Stimulated activated CD4-positive, alpha-beta T cell treated with anti-CD3 and anti-CD28 coated beads, TNF-alpha, amount 100 ng/mL, for 48 hours (primary cell): ENCODE data around the gene PIP5K1C.

Source experiments
- DNase-seq, 3 donors: peaks; one replicate each; pipeline ENCODE4 v3.0.0-alpha.2; 2020; ENCODE audit warnings: low read depth in 3 of 3

The PIP5K1C gene

DNA sequence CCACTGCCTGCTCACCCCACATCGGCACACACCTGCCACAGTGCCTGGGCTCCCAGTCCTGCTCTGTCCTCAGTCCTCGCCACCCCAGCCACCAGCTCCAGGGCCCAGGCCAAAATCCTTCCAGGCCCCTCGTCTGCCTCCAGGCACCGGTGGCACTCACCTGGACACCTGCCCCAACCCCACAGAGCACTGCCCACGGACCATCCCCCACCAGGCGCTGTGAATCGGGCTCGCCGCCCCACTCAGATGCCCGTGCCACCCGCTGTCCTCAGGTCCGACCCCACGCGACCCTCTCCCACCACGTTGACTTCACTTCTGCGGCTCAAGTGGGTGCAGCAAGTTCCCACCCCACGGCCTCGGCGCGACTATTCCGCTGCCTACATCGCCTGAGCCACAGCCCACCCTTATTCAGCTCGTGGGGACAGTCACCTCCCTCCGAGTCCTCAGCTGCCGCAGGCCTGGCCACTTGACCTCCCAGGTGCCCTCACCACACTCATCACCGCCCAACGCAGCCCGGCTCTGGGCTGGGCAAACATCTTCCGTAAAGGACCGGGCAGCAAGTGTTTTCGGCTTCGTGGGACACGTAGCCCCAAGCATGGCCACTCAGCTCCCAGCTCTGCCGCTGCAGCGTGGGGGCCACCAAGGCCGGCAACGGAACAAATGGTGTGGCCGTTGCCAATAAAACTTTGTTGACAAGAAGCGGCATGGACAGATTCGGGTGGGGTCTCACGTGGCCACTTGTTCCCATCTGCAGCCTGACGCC, 5.7 kb downstream of the PIP5K1C start:
- DNase-seq, result no peak

DNA sequence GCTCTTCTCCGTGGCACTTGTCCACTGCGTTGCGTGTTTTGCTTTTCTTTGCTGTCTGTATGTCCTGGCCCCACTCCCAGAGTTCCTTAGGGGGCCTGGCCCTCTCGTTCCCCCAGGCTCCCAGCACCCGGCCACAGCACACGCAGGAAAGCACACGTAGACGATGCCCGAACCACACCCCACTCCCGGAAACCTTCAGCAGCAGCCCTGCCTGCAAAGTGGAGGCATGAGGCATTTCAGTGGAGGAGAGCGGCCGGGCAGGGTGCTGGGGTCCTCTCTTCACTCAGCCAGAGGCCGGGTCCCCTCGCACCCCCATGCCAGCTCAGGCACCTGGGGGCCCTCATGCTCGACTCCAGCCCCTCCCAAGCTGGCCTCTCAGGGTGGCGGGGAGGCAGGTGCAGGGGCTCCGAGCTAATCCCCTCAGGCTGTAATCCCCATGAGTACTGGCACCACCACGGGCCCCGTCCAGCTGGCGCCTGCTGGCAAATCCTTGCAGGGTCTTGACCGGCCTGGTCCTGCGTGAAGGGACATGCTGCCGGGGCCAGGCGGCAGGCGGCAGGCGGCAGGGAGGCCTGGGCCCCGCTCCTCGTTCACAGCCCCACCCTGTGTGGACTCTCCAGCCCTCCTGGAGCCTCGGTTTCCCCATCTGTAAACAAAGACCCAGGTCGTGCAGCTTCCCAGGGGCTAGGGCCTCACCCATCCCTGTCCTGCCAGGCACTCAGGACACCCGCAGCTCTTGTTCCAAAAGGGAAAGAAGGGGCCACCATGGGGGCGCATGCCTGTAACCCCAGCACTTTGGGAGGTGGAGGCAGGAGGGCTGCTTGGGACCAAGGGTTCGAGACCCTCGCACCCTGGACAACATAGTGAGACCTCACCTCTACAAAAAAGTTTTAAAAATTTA, 7.0 kb downstream of the PIP5K1C start:
- no peak for DNase-seq

DNA sequence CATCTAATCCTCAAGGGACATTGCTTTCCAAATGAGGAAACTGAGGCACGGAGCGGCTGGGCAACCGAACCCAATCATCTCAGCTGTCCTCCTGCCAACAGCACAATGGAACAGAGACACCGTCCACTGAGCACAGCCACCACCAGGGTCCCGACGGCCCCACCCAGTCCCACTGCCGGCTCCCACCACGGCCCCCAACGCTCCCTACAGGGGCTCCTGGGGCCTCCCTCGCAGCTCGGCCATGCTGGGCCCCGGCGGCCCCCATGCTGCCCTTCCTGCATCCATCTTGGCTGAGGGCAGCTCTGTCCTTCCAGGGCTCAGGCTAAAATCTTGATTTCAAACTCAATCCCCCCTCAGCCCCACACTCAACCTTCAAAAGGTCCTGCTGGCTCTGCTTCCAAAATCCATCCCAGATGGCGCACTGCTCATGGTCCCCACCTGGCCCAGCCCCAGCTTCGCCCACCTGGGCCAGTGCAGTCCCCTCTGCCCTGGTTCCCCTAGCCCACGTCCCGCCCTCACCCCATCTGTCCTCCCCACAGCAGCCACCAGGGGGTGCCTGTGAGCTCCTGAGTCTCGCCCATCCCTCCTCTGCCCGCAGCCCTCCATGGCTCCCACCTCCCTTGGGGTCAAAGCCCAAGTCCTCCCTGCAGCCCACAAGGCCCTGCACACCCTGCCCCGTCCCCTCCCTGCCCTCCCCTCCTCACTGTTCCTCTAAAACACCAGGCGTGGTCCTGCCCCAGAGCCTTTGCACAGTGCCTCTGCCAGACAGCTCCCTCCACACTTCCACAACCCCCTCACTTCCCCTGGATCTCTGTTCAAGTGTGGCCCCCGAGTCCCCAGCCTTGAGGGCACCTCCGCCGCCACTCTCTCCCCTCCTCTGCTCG, 7.9 kb downstream of the PIP5K1C start:
- DNase-seq, result no peak

DNA sequence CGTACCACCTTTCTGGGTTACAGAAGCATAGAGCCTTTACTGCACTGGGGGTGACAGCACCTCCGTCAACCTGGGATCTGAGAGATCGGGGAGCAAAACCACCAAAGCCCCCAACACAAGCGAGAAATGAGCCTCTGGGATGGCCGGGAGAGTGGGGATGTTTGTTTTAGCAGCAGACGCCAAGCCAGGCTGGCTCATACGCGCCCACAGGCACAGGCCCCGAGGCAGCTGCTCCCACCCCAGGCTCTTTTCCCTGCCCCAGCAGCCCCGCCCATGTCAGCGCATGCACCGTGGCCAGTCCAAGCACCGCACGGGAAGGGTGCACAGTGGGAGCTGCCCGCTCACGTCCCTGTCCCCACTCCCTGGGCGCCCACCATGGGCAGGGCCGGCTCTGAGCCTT, 8.5 kb downstream of the PIP5K1C start:
- no peak for DNase-seq

DNA sequence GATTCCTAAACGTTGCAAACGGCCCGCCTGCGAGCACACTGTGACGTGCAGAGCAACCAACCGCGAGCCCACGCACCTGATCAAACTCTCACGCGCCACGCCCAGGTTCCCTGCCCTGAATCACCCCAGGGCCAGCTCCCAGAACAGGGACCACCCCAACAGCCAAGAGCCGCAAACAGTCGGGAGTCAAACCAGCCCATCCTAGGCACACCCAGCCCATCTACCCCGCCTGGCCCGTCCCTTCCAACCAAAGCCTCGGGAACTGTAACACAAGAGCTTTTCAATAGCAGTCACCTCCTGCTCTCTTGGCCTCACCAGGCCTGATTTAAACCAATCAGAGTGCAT, 8.9 kb downstream of the PIP5K1C start:
- no peak for DNase-seq

DNA sequence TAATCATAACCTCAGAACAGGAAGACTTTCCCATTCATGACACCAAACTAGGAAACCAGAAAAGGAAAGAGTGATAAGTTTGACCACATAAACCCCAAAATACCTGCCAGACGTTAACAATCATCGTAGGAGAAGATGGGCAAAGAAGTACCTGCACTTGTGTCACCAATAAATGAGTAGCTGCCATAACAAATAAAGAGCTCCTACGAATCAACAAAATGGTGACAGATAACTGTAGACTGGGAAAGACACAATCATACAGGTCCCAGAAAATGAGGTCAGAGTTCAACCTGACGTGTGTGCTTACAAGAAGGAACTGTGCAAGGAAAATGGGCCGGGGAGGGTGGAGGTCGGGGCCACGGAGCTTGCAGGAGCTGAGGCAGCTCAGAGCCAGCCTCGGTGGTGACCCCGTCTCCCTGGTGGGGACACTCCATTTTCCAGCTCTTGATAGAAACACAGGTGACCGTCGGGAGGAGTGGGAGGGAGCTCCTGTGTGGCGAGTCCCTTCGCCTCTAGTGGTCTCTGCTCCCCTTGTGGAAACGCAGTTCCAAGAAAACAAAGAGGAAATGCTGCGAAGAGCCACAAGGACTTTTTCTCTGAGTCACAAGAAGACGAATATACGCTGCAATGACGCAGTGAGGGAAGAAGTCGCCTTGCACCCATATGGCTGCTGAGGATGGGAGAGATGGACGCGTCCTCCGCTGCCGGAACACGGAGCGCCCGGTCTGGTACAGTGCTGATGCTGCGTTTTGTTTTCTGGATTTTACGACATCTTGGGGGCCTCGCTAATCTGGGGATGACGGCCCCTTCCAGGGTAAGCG, 9.5 kb downstream of the PIP5K1C start:
- no peak for DNase-seq

DNA sequence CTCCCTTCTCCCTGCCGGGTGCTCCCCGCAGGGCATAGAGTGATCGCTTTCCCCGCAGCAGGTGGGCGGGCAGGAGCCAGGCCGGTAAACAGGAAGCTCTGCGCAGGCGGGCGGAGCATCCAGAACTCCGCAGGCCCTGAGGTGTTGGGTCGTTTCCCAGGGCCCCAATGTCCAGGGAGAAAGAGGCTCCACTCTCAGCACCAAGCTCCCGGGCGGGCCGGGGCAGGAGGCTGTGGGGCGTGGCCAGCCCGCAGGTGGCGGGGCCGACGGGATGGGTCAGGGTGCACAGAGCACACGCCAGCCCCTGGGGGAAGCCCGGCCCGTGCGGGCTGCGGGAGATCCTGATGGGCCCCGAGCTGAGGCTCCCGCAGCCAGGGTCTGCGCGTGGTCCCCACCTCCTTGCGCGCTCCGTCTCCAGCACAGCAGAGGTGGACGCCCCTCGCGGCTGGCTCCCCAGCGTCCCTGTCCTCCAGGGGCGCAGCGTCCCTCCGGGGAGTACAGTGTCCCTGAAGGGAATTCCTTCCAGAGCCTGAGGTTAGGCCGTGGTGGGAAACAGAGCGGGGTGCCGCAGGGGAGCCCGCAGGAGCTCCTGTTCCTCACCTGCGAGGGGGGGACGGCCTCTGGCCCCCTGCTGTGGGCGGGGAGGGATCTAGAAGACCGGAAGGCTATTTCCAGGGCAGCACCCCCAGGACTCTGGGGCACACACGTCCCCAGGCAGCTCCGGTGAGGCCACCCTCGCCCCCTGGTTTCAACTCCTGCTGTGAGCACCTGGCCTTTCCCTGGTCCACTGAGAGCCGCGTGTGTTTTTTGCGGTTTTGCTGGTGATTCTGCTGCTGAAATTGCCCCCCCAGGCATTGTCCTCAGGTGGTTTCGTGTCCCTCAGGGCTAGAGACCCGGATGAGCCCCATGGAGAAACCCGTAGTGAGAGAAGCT, 12.2 kb downstream of the PIP5K1C start:
- DNase-seq, result no peak

DNA sequence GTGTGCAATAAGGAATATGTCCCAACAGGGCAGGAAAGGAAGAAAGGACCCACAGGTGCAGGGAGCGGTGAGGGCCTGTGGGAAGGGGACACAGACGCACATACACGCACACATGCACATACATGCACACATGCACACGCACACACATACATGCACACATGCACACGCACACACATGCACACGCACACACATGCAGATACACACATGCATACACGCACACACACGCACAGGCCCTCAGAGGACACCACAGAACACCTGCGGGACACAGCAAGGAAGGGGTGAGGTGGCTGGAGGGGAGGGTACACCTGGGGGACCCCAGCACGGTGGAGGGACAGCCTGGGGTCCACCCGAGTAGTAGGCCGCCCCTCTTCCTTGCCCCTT, 12.9 kb downstream of the PIP5K1C start:
- DNase-seq, result no peak

DNA sequence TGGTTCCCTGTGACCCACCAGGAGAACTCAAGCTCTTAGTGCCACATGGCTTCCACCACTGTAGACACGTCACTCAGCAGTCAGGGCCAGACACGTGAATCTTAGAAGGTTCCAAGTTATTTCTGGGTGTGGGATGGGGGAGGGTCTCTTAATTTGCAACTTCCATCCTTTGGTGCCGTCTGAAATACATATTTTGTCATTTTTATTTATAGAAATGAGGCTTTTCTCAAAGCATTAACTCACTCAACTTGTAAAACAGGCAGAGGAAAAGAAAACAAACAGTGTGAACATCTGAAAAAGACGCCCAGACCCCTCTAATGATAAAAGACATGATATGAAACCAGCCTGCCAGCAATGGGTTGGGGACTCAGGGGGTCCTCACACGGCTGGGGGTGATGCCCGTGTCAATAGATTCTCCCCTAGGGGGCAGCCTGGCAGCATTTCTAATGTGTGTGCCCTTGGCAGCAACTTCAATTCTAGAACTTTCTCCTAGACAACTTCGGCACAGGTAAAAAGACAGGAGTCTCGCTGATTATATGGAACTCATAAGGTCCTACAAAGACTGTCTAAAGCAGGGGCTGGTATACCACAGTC, 15.4 kb downstream of the PIP5K1C start:
- DNase-seq, result no peak

DNA sequence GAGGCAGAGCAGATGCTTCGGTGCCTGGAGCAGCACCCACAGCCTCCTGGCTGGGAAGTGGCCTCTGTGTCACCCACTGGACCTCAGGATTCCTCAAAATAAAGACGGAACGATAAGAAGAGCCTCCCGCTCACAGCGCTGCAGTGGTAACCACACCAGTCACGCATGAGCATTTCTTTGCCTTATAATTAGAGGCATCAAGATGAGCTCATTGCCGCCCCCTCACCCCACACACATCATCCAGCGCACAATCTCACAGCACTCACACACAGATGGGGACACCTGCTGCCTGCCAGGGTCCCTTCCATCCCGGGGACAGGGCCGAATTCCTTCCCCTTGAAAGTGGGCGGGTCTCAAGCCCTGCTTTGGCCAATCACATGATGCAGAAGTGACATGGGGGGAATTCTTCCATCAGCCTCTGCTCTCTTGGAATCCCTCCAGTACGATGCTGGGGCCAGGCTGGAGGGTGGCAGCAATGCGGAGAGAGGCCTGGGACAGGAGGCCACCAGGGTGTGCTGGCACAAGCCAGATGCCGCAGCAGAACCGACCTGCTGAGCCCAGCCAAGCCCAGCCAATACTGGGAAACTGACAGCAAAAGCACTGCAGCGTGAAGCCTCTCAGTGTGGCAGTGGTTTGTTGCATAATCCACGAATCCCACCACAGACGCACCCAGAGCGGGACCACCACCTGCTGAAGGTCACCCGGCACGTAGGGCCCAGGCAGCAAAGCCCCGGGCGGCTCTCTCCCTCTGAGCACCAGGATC, 16.0 kb downstream of the PIP5K1C start:
- no peak for DNase-seq

DNA sequence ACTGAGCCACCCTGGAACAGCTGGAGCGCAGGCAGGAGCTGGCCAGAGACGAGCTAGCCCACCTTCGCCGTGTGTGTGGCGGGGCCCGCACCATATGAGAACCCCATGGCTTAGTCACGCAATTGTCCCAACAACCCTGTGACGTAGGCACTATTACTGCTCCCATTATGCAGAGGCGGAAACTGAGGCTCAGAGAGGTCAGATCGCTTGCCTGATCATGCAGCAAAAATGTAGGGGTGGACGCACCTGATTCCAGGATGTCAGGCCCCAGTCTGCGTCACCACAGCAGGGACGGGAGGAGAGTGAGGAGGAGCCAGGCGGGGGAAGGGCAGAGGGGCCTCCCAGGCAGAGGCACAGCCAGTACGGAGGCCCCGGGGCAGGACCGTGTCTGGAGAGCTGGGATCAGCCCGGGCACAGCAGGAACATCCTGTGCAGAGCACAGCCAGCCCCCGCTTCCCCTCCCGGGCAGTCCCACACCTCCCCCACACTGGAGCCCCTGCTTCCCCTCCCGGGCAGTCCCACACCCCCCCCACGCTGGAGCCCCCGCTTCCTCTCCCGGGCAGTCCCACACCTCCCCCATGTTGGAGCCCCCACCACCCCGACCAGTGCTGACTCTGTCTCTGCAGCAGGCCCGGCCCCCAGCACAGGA, 16.7 kb downstream of the PIP5K1C start:
- no peak for DNase-seq

DNA sequence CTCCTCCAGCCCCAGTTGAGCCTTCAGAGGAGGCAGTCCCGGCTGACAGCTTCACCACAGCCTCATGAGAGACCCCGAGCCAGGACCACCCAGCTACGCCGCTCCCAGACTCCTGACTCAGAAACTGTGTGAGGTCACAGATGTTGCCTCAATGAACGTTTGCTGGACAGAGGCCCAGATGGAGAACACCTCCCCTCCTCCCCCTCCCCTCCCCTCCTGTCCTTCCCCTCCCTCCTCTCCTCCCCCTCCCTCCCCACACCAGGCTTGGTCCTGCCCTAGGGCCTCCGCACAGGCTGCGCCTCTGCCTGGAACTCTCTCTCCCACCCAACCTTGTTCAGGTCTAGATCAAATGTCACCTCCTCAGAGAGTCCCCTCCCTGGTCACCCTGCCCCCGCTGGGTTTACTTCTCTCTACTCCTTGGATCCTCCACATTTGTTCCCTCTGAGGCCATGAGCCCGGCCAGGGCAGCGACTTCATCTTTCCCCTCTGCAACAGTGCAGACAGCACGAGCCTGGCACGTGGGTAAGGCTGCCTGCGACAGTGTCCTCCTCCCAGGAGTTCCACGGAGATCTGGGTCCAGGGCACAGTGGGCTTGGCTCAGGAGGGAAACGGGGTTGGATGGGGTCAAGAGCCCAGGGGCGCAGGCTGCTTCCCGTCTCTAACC, 17.4 kb downstream of the PIP5K1C start:
- DNase-seq, result no peak

DNA sequence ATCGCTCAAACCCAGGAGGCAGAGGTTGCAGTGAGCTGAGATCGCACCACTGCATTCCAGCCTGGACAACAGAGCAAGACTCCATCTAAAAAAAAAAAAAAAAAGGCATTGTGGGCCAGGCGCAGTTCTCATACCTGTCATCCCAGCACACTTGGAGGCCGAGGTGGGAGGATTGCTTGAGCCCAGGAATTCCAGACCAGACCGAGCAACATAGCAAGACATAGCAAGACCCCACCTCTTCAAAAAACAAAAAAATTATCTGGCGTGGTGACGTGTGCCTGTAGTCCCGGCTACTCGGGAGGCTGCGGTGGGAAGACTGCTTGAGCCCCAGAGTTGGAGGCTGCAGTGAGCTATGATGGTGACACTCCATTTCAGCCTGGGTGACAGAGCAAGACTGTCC, 18.0 kb downstream of the PIP5K1C start:
- DNase-seq, result no peak

DNA sequence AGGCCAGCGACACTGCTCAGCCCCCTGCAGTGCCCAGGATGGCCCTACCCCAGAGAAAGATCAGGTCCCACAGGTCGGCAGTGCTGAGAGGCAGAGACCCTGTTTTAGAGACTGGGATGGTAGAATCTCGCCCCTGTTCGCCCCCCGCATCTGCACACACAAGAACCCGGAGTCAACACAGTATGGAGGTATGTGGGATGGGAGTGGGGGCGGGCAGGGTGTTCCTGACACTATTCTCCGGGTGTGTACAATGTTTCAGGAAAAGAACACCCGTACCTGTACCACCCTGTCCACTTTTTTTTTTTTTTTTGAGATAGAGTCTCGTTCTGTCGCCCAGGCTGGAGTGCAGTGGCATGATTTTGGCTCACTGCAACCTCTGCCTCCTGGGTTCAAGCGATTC, 19.3 kb downstream of the PIP5K1C start:
- no peak for DNase-seq

DNA sequence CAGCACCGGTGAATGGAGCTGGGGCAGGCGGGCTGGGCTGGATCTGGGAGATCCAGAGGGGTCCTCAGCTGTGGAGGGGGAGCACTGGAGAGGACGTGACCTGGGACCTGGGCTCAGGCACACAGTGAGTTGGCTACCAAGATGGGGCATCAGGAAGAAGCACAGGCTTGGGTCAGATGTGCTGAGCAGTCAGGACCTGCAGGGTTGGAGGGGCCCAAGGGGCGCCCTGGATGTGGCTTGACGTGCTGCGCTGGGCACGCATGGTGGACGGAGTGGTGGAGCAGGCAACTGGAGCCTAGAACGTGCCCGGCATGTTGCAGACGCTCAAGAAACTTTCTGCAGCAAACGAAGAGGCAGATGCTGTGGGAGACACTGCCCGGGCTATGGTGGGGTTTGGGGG, 20.7 kb downstream of the PIP5K1C start:
- DNase-seq, result no peak

DNA sequence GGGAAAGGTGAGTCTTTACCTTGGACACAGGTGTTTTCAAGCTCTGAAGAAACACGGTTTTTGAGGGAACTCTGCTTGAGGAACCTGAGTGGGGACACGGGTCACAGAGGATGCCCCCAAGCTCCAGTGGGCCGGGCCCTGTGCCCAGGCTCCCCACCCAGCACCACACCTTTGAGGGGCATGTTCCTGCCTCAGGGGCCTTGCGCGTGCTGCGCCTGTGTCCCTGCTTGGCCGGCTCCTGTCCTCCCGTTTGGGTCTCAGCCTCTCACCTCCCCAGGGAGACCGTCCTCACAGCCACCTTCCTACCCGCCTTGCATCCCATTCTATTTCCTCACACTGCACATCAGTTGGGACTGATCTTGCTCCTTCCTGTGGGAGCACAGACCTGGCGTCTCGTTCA, 21.1 kb downstream of the PIP5K1C start:
- DNase-seq, result no peak

DNA sequence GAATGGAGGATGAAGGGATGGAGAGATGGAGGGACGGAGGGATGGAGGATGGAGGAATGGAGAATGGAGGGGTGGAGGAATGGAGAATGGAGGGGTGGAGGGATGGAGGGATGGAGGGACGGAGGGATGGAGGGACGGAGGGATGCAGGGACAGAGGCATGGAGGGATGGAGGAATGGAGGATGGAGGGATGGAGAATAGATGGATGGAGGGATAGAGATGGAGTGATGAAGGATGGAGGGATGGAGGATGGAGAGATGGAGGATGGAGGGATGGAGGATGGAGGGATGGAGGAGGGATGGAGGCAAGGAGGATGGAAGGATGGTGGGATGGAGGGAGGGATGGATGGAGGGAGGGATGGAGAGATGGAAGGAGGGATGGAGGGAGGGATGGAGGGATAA, 22.1 kb downstream of the PIP5K1C start:
- DNase-seq, result no peak
